Thyroid gland (tissue), 4 donors: Measurements from ENCODE around the gene AATF.

ENCODE experiments used
- CTCF ChIP-seq, 6 experiments: fragments of 200-600 bp in 3 of 6; fragments of 450-650 bp in 3 of 6; sonication (generic) in 3 of 6; IDR thresholded peaks; one replicate each; pipeline ENCODE4 v1.5.1; 2016 to 2019; ENCODE audit warnings: antibody characterized with exemption in 6 of 6, mild to moderate bottlenecking in 2 of 6, inconsistent platforms in 1 of 6, moderate library complexity in 1 of 6
- POLR2A ChIP-seq, 2 donors: fragments of 450-650 bp; IDR thresholded peaks; one replicate each; pipeline ENCODE4 v1.6.1; 2017; ENCODE audit warnings: antibody characterized with exemption in 2 of 2, mild to moderate bottlenecking in 2 of 2, moderate library complexity in 1 of 2

DNA sequence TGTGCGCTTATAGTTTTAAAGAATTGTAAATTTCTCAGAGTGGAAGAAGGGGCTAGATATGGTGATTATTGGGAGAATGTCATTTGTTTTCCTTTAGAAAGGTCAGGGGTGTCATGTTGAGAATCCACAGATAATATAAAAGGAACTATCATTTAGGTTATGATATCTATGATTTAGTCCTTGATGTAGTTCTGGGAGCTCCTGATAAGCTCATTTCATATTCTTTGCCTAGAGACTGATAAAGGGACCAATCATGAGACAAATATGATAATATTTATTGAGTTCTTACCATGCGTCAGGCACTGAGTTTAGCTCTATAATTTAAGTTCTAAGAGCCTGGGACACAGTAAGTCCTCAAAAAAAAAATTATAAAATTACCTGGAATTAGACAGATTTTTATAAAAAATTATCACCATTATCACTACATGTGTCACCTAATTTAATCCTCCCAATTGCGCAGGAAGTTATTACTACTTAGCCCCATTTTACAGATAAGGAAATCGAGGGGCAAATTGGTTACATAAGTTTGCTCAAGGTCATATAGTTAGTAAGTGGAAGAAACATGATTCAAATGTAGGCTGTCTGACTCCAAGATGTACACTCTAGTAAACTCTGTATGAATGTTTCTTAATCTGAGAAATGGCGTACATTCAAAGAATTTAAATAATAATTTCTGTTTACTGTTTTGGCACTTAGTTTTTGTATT is 2.5 kb downstream of the AATF start:
- no peak for TF ChIP-seq CTCF (IDR thresholded peaks at IDR 0.05)
- TF ChIP-seq POLR2A (IDR thresholded peaks at IDR 0.05), result no peak
